GM12873 (cell line): ENCODE data around the gene SPR.

ENCODE experiments used
- TF ChIP-seq, protein P1 (sequence below): IDR thresholded peaks from 2 replicates; pipeline ENCODE4 v1.5.1; 2012; ENCODE audit warnings: low read depth, mild to moderate bottlenecking, moderate library complexity, low read length, control low read depth; ENCODE audit not compliant: insufficient read depth; ENCODE audit errors: missing control alignments

The SPR gene

GRCh38 chr2:72936660-72937355, 49.6 kb downstream of the SPR start:
- TF ChIP-seq, protein P1, sequence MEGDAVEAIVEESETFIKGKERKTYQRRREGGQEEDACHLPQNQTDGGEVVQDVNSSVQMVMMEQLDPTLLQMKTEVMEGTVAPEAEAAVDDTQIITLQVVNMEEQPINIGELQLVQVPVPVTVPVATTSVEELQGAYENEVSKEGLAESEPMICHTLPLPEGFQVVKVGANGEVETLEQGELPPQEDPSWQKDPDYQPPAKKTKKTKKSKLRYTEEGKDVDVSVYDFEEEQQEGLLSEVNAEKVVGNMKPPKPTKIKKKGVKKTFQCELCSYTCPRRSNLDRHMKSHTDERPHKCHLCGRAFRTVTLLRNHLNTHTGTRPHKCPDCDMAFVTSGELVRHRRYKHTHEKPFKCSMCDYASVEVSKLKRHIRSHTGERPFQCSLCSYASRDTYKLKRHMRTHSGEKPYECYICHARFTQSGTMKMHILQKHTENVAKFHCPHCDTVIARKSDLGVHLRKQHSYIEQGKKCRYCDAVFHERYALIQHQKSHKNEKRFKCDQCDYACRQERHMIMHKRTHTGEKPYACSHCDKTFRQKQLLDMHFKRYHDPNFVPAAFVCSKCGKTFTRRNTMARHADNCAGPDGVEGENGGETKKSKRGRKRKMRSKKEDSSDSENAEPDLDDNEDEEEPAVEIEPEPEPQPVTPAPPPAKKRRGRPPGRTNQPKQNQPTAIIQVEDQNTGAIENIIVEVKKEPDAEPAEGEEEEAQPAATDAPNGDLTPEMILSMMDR: no peak

- TF ChIP-seq, protein P1: no peak
Observed at GRCh38 chr2:72937356-72937669, 50.1 kb downstream of the SPR start.

DNA sequence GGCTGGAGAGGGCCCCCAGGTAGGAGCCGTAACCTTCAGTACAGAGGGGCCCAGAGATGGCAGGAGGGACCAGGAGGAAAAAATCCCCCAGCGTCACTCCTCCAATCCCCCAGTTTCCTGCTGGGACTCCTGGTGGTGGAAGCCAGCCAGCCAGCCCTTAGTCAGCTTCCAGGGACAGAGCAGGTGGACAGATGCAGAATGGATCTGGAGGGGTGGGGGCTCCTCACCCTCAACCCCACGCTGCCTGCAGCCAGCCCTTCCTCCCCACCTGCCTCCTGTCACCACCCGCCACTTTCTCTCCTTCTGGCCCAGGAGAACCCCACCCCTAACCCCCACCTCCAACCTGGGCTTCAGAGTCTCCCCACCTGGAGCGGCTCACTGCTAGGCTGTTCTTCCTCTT, 51.2 kb downstream of the SPR start:
- TF ChIP-seq, protein P1: no peak

DNA sequence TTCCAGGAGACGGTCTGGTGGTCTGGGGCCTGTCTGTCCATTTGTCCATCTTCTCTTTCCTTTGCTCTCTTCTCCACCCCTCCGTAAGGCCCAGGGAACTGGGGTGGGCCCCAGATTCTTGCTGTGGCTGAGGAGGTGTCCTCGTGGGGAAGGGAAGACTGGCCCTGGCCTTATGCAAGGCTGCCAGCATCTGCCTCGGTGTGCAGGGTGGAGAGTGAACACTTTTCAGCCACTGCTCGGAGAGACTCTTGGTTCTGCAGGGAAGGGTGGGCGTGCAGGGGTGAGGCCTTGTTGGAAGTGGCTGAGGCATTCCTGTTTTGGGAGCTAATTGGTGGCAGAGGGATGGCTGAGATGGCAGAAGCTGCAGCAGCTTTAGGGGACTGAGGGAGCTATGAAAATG, 53.2 kb downstream of the SPR start:
- TF ChIP-seq, protein P1: no peak

- TF ChIP-seq, protein P1: no peak
Observed at GRCh38 chr2:72940786-72941185, 53.6 kb downstream of the SPR start.
